HK-2 (cell line): ENCODE data around the gene RFNG.

Source experiments
- DNase-seq: peaks from one replicate; pipeline ENCODE4 v3.0.0-alpha.2; 2018; ENCODE audit not compliant: unreplicated experiment

Gene RFNG

DNA sequence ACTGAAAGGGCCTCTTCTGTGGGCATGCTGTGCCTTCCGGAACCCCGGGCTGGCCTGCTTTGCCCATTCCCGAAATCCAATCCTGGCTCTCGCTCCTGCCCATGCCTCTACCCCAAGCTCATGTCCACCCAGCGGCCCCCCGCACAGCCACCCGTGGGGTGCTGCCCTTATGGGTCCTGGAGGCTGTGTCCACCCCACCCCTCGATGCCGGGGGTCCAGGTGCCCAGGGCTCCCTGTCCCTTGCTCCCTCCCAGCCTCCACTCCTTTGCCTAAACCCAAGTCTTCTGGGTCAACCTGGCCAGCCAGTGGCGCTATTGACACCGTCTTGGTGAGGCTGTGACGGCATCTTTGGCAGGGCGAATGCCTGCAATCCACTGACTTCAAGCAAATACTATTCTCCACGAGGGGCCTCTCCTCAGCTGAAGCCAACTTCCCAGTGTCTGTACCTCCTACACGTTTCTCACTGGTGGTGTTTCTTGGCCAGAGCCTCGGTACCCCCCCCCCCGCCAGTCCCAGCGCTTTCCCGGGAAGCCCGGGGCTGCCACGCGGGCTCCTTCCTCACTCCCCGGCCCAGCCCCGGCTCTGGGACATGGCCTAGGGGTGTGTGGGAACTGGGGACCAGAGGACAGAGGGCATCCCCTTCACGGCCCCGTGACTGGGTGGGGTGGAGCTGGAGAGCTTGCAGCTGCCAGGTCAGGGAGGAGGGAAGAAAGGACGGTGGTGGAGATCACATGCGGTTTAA, 26.2 kb upstream of the RFNG start:
- DNase-seq: no peak

GRCh38 chr17:82076785-82077591, 25.4 kb upstream of the RFNG start:
- DNase-seq: no peak

DNA sequence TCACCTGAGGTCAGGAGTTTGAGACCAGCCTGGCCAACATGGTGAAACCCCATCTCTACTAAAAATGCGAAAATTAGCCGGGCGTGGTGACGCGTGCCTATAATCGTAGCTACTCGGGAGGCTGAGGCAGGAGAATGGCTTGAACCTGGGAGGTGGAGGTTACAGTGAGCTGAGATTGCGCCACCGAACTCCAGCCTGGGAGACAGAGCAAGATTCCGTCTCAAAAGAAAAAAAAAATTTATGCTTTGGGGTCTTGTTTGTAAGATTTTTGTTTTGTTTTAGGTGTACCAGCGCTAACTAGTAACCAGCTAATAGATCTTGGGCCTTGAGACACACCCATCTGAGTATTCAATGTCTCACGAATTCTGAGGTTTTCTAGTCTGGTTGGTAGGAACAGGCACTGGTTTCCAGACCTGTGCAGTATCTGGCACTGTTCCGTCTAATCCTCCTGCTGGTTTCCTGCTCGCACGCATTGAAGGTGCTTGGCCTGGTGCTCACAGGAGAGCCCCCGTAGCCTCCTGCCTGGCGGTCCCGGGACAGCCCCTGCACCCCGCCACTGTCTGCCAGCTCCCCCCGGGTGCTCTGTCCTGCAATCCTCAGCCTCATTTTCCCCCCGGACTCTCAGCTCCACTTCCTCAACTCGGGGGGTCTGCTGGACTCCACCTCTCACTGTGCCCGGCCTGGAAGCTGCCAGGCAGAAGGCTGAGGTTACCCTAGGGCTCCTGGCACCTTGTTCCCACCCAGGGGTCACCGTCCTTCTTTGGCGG, 24.6 kb upstream of the RFNG start:
- DNase-seq: no peak

DNA sequence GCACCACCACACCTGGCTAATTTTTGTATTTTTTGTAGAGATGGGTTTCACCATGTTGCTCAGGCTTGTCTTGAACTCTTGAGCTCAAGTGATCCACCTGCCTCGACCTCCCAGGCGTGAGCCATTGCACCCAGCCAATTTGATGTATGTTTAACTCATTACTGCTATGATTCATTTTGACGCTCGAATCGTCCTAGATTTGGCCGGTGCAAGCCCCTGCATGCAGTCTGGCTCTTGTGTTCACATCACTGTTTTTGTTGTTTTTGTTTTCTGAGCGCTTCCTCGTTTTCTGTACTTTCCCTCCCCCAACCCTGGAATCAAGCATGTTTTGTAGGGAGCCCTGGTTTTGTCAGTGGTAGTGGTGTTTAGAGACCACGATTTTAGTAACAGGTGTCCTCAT, 21.8 kb upstream of the RFNG start:
- no peak for DNase-seq

DNA sequence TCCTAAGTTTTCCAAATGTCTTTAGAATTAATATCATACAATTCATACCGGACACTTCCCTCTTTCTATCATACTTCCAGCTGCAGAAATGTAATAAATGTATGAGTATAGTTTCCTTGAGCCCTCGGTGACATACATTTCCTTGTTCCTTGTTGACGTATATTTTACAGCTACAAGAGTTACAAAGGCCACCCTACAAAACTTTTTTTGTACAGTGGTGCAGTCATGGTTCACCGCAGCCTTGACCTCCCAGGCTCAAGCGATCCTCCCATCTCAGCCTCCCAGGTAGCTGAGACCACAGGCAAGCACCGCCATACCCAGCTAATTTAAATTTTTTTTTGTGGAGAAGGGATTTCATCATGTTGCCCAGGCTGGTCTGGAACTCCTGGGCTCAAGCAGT, 21.2 kb upstream of the RFNG start:
- no peak for DNase-seq

- DNase-seq: no peak
Measured at GRCh38 chr17:82070611-82071010, 19.0 kb upstream of the RFNG start.

DNA sequence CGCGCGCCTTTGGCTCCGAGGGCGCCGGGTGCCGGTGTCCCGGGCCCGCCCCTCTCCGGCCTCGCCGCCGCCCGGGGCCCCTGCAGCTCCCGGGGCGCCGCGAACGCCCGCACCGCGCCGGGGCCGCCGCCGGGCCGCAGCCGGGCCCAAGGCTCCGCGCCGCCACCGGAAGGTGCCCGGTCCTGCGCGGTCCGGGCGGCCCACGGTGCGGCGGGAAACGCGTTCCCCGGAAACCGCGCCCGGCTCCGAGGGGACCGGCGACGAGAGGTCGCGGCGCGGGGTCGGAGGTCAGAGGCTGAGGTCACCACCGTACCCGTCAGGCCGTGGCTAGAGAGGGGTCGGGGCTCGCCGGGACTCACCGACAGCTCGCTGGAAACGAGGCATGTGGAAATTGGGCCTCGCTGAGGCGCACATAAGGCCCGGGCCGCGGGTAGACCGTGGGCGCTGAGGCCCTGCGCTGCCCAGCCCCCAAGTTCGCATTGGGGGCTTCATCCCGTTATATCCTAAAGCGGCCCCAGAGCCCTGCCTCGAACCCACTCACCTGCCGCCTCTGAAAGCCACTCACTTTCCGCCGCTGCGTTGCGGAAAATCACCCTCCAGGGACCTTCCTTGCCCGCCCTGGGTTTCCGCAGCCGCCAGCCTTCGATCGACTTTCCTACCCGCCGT, 14.2 kb upstream of the RFNG start, which contains the start of gene DUS1L:
DUS1L (minus strand) TSS at position 167 of the 666 bp plus-strand sequence. CDS start 745 bp downstream, outside the sequence.
- DNase-seq: peak; percentile 51

DNA sequence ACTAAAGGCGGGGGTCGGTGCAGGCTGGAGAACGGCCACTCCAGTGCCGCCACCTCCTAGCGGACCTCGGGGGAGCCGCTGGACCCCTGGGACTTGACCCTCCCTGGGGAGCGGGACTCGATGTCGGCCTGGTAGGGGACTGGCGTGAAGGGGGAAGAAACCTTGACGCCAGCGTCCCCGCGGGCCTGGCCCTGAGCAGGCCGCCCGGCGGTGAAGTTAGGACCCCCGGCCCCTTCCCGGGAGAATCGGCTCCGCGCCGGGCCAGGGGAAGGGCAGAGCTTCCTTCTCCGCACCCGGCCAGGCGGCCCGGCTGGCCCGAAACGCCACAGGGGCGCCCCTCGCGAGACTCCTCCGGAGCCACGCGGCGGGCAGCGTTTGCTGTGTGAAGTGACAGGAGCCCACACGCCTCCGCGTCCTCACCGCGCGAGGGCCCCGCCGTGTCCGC, 13.6 kb upstream of the RFNG start:
- no peak for DNase-seq

DNA sequence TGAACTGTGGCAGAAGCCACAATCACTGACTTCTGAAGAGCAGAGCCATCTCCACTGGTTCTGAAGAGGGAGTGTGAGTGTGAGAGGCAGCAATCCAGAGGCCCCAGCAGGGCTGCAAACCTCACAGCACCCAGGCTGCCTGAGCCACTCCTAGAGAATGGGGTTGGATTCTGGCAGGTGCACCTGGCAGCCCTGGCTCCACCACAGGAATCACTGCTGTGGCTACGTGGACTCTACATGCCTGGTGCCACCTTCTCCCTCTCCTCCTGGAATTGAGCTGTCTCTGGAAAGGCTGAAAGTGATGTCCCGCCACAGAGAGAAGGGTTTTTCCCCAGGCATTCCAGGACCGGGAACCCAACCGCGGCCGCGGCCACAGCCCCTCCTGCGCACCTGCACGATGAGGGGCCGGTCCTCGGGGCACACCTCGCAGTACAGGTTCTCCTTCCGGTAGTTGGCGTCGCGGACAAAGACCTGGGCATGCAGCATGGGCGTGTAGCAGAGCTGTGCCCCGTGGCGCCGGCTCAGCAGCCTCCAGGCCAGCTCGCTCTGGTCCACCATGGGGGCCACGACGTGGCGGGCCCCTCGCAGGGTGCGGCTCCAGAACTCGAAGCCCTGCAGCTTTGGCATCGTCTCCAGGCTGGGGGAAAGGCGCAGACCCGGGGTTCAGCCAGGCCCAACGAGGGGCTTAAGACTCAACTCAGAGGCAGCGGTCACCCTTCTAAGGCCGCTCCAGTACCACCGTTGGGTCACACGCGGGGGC, 13.0 kb upstream of the RFNG start:
- peak; percentile 49 for DNase-seq

GRCh38 chr17:82063424-82064415, 12.1 kb upstream of the RFNG start:
- no peak for DNase-seq

DNA sequence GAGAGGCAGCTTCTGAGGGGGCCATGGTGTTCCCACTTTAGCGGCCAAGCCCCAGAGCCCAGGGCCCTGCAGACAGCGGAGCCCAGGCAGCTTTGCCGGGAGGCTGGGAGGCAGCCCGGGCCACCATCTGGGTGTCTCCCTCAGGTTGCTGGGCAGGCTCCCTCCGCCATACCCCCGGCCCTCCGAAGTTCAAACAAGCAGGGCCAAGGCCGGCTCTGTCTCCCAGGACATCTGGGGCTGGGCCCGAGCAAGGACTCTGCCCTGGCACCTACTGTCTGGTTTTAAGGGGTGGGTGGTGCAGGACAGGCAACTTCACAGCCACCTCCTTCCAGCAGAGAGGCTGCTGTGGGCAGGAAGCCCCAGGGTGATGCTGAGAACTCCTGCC, 11.4 kb upstream of the RFNG start:
- DNase-seq: no peak

GRCh38 chr17:82062076-82062983, 10.7 kb upstream of the RFNG start:
- DNase-seq: no peak

DNA sequence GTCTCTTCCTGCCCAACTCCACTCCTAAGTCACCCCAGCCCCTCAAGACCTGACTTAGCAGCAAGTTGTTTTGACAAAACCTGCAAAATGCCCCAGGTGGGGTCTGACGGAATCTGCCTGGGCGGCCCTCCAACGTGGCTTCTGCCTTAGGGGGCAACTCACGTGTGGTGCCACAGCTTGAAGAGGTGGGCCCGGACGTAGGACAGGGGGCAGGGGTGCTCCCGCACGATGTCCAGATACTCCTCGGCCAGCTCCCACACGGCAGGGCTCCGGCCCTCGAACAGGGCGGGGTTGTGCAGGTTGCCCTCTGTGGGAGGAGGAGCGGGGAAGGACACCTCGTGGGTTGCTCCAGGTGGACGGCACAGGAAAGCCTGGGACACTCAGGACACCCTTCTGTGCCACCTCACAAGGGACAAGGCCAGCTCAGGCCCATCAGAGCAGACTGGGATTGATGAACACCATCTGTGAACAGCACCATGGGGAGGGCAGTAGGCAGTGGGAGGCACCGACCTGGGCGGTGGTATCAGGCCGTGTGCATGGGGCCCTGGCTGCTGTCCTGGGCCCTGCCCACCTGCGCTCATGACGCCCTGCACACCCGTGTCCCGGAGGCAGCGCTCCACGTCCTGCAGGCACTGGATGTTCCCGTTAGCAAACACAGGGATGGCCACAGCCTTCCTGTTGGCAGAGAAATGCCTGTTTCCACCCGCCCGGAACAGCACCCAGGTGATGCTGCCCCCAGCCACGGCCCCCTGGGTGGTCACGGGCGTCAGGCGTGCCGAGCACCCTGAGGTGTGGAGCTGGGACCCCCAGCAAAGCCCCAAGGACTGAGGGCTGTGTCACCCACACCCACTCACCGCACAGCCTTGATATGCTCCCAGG, 9.7 kb upstream of the RFNG start:
- no peak for DNase-seq

DNA sequence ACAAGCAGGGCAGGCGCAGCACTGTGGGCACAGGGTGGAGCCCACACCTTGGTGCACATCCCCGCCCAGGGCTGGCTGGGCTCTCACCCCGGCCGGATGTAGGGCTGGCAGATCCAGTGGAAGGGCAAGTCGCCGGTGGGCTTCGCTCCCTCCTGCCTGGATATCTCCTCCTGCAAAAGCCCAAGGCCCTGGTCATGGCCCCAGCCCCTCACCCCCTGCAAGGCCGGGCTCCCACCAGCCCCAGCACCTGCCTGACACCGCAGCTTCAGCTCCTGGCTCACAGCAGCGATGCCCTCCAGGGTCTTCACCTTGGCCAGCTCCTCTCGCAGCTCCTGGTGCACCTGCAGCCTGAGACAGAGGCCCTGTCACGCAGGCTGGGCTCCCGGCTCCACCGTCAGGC, 9.0 kb upstream of the RFNG start:
- no peak for DNase-seq

DNA sequence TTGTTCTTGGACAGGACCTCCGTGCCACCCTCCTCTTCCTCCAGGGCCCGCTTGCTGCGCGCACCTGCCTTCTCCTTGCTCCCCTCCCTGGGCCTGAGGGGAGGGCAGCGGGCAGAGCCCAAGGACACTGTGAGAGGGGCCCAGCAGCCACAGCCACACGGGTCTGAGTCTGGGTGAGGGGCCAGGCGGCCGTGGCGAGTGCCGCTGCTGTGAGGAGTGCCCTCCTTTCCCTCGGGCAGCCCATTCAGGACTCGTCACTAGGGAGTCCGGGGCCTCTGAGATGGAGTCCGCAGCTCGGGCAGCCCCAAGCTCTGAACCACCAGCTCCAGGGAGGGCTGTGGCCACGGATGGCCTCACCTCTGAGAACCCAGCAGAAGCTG, 8.4 kb upstream of the RFNG start:
- no peak for DNase-seq

DNA sequence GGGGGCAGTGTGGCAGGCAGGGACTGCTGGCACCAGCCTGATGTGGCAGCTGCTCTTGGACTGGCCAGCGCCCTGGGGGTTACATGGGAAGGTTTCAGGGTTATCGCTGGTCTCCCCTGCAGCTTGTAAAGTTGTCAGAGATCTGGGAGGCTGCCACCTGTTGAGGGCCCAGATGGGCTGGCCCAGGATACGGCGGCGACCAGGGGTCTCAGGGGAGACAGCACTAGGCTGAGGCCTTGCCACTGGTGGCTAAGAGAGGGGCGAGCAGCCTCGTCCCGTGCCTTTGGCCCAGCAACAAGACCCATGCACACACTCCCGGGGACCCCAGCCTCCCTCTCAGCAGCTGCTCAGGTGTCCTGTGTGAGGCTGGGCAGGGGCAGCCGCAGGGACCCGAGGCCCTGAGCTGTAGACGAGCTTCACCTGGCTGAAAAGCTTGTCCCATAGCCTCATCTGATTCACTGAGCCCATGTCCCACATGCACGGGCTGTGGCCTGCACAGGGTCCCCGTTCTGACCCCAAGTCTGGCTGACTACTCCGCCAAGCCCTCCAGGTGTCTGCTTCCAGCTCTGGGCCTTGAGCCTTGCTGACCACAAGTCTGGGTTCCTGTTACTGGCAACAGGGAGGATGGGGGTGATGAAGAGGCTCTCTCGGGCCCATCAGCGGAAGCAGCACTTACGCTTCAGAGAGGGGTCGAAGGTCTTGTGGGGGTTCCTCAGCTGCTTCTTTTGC, 7.8 kb upstream of the RFNG start:
- DNase-seq: no peak

DNA sequence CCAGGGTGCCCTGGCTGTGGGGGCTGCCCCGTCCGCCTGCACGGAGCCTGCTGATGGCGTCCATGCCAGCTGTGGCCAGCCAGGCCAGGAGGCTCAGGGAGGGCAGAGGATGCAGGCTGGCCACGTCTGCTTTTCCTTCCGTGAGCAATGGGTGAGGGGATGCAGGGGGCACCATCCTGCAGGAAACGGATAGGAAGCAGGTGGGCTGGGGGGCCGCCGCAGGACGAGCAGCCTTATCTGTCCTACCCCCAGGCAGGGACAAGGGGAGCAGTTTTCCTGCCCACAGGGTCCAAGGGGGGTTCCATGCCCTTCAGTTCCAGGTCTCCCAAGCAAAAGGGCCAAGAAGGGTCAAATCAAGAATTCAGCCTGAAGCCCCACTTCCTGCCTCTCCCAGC, 7.2 kb upstream of the RFNG start:
- no peak for DNase-seq
